B cell (primary cell): ENCODE measurements around the gene PPFIA1. TPM values are rescaled to one million over a fixed set of nuclear protein-coding genes. Genes with fewer than 3 reads are reported as not detected.

Experiments
- ATAC-seq: fragments of 200-7000 bp; cut with Tn5 transposase; one replicate; pipeline ENCODE4 v1.10.0; 2021; ENCODE audit warnings: low read depth, mild to moderate bottlenecking, moderate number of reproducible peaks, moderate library complexity
- CTCF ChIA-PET: fragments of 350-600 bp; sonication (Branson Sonifier 250); formaldehyde crosslinking; loops from one replicate; lab custom pipeline; 2021; ENCODE audit warnings: antibody characterized with exemption, inconsistent platforms; lab: Charles Lee
- POLR2A ChIA-PET: fragments of 350-600 bp; sonication (Branson Sonifier 250); formaldehyde crosslinking; loops from one replicate; lab custom pipeline; 2021; ENCODE audit warnings: antibody characterized with exemption; lab: Charles Lee
- DNase-seq: peaks from one replicate; pipeline ENCODE4 v3.0.0; 2013
- H2AFZ ChIP-seq: 2 replicates; pipeline ENCODE4 v1.6.1; 2012; ENCODE audit warnings: mild to moderate bottlenecking, low read depth, low read length; ENCODE audit not compliant: insufficient read depth, poor library complexity, severe bottlenecking
- H3K27ac ChIP-seq, 2 donors: 1 replicate in 1 of 2; 2 replicates in 1 of 2; pipeline ENCODE4 v1.5.1; 2012 to 2013; ENCODE audit warnings: low read length in 2 of 2, mild to moderate bottlenecking in 2 of 2, moderate library complexity in 1 of 2
- H3K27me3 ChIP-seq, 4 experiments: fragments of 200-600 bp in 1 of 4; sonication (generic) in 1 of 4; replicated peaks in 1 of 4; 1 replicate in 2 of 4; 2 replicates in 2 of 4; pipeline versions ENCODE4 v1.6.1 to v1.7.0; 2013 to 2016; ENCODE audit warnings: low read length in 3 of 4, mild to moderate bottlenecking in 2 of 4, mixed read lengths in 1 of 4, moderate library complexity in 1 of 4; ENCODE audit not compliant: insufficient read depth in 4 of 4, control insufficient read depth in 3 of 4; ENCODE audit errors: control extremely low read depth in 1 of 4
- H3K36me3 ChIP-seq, 2 experiments: replicated peaks in 1 of 2; 1 replicate in 1 of 2; 2 replicates in 1 of 2; pipeline versions ENCODE4 v1.6.1 to v1.7.1; 2013; ENCODE audit warnings: low read length in 1 of 2; ENCODE audit not compliant: insufficient read depth in 2 of 2, control insufficient read depth in 1 of 2; ENCODE audit errors: control extremely low read depth in 1 of 2, extremely low read depth in 1 of 2
- H3K4me1 ChIP-seq, 2 donors: fragments of 200-600 bp in 1 of 2; sonication (generic) in 1 of 2; 1 replicate in 1 of 2; 2 replicates in 1 of 2; pipeline versions ENCODE4 v1.5.1 to v1.6.1; 2013 to 2017; ENCODE audit warnings: low read length in 2 of 2; ENCODE audit not compliant: control insufficient read depth in 2 of 2, insufficient read depth in 2 of 2
- H3K4me2 ChIP-seq: replicated peaks from 2 replicates; pipeline ENCODE3; 2012; ENCODE audit warnings: mild to moderate bottlenecking, low read depth, low read length; ENCODE audit not compliant: poor library complexity, severe bottlenecking
- H3K4me3 ChIP-seq, 5 experiments: fragments of 200-600 bp in 1 of 5; sonication (generic) in 1 of 5; 1 replicate in 3 of 5; 2 replicates in 2 of 5; pipeline versions ENCODE4 v1.5.1 to v1.7.0; 2011 to 2016; ENCODE audit warnings: low read length in 4 of 5, mild to moderate bottlenecking in 4 of 5, low read depth in 2 of 5, control low read depth in 1 of 5, moderate library complexity in 1 of 5; ENCODE audit not compliant: insufficient read depth in 1 of 5; ENCODE audit errors: control extremely low read depth in 1 of 5, extremely low read depth in 1 of 5
- H3K79me2 ChIP-seq: fragments of 200-600 bp; sonication (generic); one replicate; pipeline ENCODE4 v1.6.0; 2016; ENCODE audit warnings: low read length; ENCODE audit not compliant: control insufficient read depth, insufficient read depth
- H3K9ac ChIP-seq: fragments of 200-600 bp; sonication (generic); 2 replicates; pipeline ENCODE4 v1.6.1; 2017; ENCODE audit warnings: mild to moderate bottlenecking, low read length, moderate library complexity
- H3K9me3 ChIP-seq, 3 donors: one replicate each; pipeline versions ENCODE4 v1.6.1 to v1.7.1; 2013; ENCODE audit warnings: low read length in 2 of 3; ENCODE audit not compliant: control insufficient read depth in 2 of 3, insufficient read depth in 1 of 3; ENCODE audit errors: control extremely low read depth in 1 of 3
- H4K20me1 ChIP-seq: 2 replicates; pipeline ENCODE4 v1.6.0; 2012; ENCODE audit warnings: mild to moderate bottlenecking, low read length; ENCODE audit not compliant: insufficient read depth, control insufficient read depth, poor library complexity, severe bottlenecking
- H3K27ac Mint-ChIP-seq: one replicate; pipeline ENCODE4 v1.8.0; 2021; ENCODE audit warnings: mixed read lengths
- H3K27me3 Mint-ChIP-seq: one replicate; pipeline ENCODE4 v1.8.0; 2021; ENCODE audit warnings: mixed read lengths
- H3K4me1 Mint-ChIP-seq: one replicate; pipeline ENCODE4 v1.8.0; 2021; ENCODE audit warnings: mixed read lengths
- H3K4me3 Mint-ChIP-seq: one replicate; pipeline ENCODE4 v1.8.0; 2021; ENCODE audit warnings: mixed read lengths
- H3K9me3 Mint-ChIP-seq: one replicate; pipeline ENCODE4 v1.8.0; 2022; ENCODE audit warnings: mixed read lengths; ENCODE audit not compliant: insufficient read depth
- EZH2 ChIP-seq: IDR thresholded peaks from 2 replicates; pipeline ENCODE4 v1.6.1; 2012; ENCODE audit warnings: borderline replicate concordance, low read depth, mild to moderate bottlenecking, moderate library complexity, low read length; ENCODE audit not compliant: insufficient read depth, poor library complexity, severe bottlenecking
- WGBS: methylation state at CpG from one replicate; pipeline ENCODE4 v1.1.5; 2013; ENCODE audit warnings: missing lambda C conversion rate; ENCODE audit not compliant: insufficient coverage; 5-methylcytosine and 5-hydroxymethylcytosine counted together
- intact Hi-C: fragments of 100-400 bp; cut with micrococcal nuclease; formaldehyde crosslinking; loops from one replicate; pipeline ENCODE4 v1.10.0; 2022
- polyA plus RNA-seq: library from polyadenylated mRNA; depleted of rRNA; stranded (reverse); fragments of >200 nt; gene quantifications from 2 replicates; pipeline ENCODE4 v1.2.3, GENCODE V29; 2012
- total RNA-seq, 2 donors: library from RNA; stranded (reverse); fragments of 120-200 nt in 1 of 2; gene quantifications; 1 replicate in 1 of 2; 2 replicates in 1 of 2; pipeline versions ENCODE4 v1.2.3 to v1.2.4, GENCODE V29; 2013 to 2022
- TF ChIP-seq, protein P1 (sequence below): fragments of 200-600 bp; IDR thresholded peaks from one replicate; pipeline ENCODE4 v1.8.0; 2022; ENCODE audit warnings: antibody characterized with exemption, mild to moderate bottlenecking

Gene PPFIA1
- total and polyA plus RNA-seq, 2 donors (not counting 1 experiment from before 2014, with no cell fraction given), result 21.8 to 70.4 TPM

DNA sequence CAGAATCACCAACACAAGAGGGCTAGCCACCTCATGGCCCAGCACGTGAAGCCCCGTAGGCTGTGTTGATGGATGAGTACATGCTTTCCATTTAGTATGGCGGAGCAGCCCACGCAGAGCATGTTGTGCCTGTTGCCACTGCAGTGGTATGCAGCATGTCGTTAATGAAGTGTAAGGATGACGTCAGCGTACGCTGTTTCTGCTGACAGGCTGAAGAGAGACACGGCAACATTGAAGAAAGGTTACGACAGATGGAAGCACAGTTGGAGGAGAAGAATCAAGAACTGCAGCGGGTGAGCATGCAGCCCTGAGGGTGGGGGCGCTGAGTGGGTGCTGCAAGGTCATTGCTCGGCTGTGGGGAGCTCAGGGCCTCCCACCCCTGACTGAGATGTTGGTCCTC is 62.8 kb downstream of the PPFIA1 start:
- intact Hi-C loops, result no loop called here
- WGBS, result 98% methylated on average over 13 of the region's 13 CpGs

DNA sequence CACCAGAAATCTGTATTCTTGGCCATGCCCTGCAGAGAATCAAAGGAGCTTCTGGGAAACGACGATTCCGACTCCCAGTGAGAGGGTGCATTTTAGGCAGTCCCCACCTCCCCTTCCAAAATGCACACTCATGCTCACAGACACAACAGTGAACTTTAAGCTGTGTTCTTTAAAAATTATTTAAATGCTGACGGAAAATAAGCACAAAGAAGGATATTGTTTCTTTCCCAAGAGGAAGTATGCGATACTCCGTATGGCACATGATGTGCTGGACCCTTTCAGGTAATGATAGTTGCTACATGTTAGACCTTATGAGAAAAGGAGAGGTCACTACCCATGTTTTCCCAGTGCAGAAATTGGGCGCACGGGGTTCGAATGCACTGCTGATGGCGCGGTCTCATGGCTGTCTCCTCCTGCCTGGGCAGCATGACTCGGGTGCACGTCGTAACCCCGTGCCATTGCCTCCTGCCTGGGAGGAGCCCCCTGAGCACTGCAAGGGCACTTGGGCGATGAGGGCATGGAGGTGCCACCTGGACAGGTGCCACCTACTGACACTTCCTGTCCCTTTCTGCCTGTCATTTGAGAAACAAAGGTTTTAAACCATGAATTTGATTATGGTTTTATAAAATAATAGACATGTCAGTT is 64.0 kb downstream of the PPFIA1 start:
- H3K9ac ChIP-seq, result no peak overlapping the region
- H3K4me1 ChIP-seq, result no peaks in the 10 kb centered on the region
- Mint-ChIP-seq H3K27me3 (no peaks in the 10 kb centered on the region), H3K4me1 (no peaks in the 10 kb centered on the region), H3K27ac (no peak overlapping the region), H3K4me3 (no peak overlapping the region), H3K9me3 (no peaks in the 10 kb centered on the region)
- no peak overlapping the region for H3K4me2 ChIP-seq
- no peak overlapping the region for H3K27ac ChIP-seq
- no peak overlapping the region for H2AFZ ChIP-seq
- WGBS, result over 99% methylated on average over 12 of the region's 16 CpGs
- H3K36me3 ChIP-seq, result peaks cover 33 to 87% of the 10 kb centered on the region in 2 experiments
- ChIA-PET POLR2A (no interaction called here), CTCF (no interaction called here)
- ATAC-seq (no peak), DNase-seq (no peak)
- TF ChIP-seq, protein P1, sequence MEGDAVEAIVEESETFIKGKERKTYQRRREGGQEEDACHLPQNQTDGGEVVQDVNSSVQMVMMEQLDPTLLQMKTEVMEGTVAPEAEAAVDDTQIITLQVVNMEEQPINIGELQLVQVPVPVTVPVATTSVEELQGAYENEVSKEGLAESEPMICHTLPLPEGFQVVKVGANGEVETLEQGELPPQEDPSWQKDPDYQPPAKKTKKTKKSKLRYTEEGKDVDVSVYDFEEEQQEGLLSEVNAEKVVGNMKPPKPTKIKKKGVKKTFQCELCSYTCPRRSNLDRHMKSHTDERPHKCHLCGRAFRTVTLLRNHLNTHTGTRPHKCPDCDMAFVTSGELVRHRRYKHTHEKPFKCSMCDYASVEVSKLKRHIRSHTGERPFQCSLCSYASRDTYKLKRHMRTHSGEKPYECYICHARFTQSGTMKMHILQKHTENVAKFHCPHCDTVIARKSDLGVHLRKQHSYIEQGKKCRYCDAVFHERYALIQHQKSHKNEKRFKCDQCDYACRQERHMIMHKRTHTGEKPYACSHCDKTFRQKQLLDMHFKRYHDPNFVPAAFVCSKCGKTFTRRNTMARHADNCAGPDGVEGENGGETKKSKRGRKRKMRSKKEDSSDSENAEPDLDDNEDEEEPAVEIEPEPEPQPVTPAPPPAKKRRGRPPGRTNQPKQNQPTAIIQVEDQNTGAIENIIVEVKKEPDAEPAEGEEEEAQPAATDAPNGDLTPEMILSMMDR, result no peak
- TF ChIP-seq EZH2, result no peak
- H3K79me2 ChIP-seq, result no peaks in the 10 kb centered on the region
- H3K4me3 ChIP-seq, result no peak overlapping the region
- no peaks in the 10 kb centered on the region for H3K9me3 ChIP-seq
- H3K27me3 ChIP-seq, result no peaks in the 10 kb centered on the region
- H4K20me1 ChIP-seq, result no peaks in the 10 kb centered on the region
- intact Hi-C loops, result no loop called here

More for the DNA sequence above, 62.8 kb downstream of the PPFIA1 start:
- DNase-seq, result no peak
- Histone ChIP-seq H3K4me1 (no peaks in the 10 kb centered on the region), H3K4me3 (no peak overlapping the region), H3K36me3 (peaks cover 32 to 86% of the 10 kb centered on the region in 2 experiments), H3K79me2 (no peaks in the 10 kb centered on the region), H3K9me3 (no peaks in the 10 kb centered on the region), H3K27ac (no peak overlapping the region), H3K27me3 (no peaks in the 10 kb centered on the region), H4K20me1 (no peaks in the 10 kb centered on the region), H3K4me2 (no peak overlapping the region), H2AFZ (no peak overlapping the region), H3K9ac (no peak overlapping the region)
- no peak for TF ChIP-seq EZH2
- TF ChIP-seq, protein P1, result no peak
- no peak overlapping the region for H3K4me3 Mint-ChIP-seq
- no peak overlapping the region for H3K27ac Mint-ChIP-seq
- CTCF ChIA-PET, result no interaction called here
- no peaks in the 10 kb centered on the region for H3K9me3 Mint-ChIP-seq
- no peak for ATAC-seq
- H3K27me3 Mint-ChIP-seq, result no peaks in the 10 kb centered on the region
- POLR2A ChIA-PET, result no interaction called here
- no peaks in the 10 kb centered on the region for H3K4me1 Mint-ChIP-seq
